ENCODE measurements around the gene RIPK1. TPM values are rescaled to one million over a fixed set of nuclear protein-coding genes. Genes with fewer than 3 reads are reported as not detected.

The RIPK1 gene
- total and polyA plus RNA-seq, 9 of the 15 experiments (the other 6 are each of a cell fraction or from before 2014, with no cell fraction given): 3.8 to 24.9 (median 17.7) TPM

DNA sequence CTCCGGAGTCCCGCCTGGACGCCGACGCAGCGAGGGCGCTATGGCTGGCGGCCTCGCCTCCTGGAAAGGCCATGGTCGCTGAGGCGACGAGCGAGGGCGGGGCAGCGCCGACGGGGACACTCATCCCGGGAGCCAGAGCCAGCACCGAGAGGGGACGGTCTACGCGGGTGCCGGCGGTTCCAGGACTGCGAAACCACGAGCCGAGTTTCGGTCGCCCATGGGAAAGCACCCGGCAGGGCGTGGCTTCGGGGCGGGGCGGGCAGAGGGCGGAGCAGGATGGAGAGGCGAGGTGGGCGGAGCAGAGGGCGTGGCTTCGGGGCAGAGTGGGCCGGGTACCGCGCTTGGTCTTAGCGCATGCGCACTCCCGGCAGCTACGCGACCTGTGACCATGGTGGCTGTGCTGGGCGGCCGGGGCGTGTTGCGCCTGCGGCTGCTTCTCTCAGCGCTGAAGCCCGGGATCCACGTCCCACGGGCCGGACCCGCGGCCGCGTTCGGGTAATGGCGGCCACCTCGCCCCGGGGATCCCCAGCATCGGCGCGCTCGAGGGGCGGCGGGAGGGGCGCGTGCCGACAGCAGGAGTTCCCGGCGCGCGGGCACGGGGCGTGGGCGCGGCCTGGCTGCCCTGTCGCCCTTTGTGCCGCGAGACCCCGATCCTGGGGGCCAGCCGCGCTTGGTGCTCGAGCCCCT lies 50.2 kb downstream of the RIPK1 start, which contains the start of gene BPHL (continued):
- TF ChIP-seq ESRRB (CRISPR knock-in tag; IDR thresholded peaks at IDR 0.05; ENCODE audit: borderline replicate concordance) (no peak), TBP (optimal IDR thresholded peaks at IDR 0.05; ENCODE audit: low read depth, low read length) (peak; percentile 96), ZNF354B (CRISPR knock-in tag; IDR thresholded peaks at IDR 0.05) (no peak), POLR2B (IDR thresholded peaks at IDR 0.05; ENCODE audit: low read depth, partially characterized antibody) (peak; percentile 84), ZNF830 (CRISPR knock-in tag; IDR thresholded peaks at IDR 0.05) (no peak), PATZ1 (CRISPR knock-in tag; IDR thresholded peaks at IDR 0.05; ENCODE audit: borderline replicate concordance) (no peak), ZNF282 (CRISPR knock-in tag; IDR thresholded peaks at IDR 0.05) (peak; percentile 97), ATF7 (IDR thresholded peaks at IDR 0.05) (peak; percentile 74; the same call in 1 of the 2 replicates), KDM1A (IDR thresholded peaks at IDR 0.05) (no peak), NFE2L1 (tag; IDR thresholded peaks at IDR 0.05; ENCODE audit: borderline replicate concordance, low read depth) (no peak), GABPB2 (CRISPR knock-in tag; conservative IDR thresholded peaks at IDR 0.05) (no peak), ZNF121 (CRISPR knock-in tag; conservative IDR thresholded peaks at IDR 0.05) (no peak), RBM22 (IDR thresholded peaks at IDR 0.05; ENCODE audit: low read depth, low read length, poor library complexity, severe bottlenecking) (no peak), TFAM (CRISPR knock-in tag; conservative IDR thresholded peaks at IDR 0.05) (no peak), SLC30A9 (CRISPR knock-in tag; IDR thresholded peaks at IDR 0.05) (no peak), ZNF584 (CRISPR knock-in tag; IDR thresholded peaks at IDR 0.05; ENCODE audit: low read depth) (no peak), ERF (CRISPR knock-in tag; IDR thresholded peaks at IDR 0.05) (peak; percentile 34; the same call in 1 of the 2 replicates), ZNF347 (CRISPR knock-in tag; IDR thresholded peaks at IDR 0.05; ENCODE audit: low read depth) (no peak), ZBTB8A (IDR thresholded peaks at IDR 0.05; ENCODE audit: partially characterized antibody) (no peak), TARDBP (IDR thresholded peaks at IDR 0.05) (peak; percentile 13; the same call in 1 of the 2 replicates), C11orf30 (IDR thresholded peaks at IDR 0.05; ENCODE audit: low read depth) (no peak), NELFE (IDR thresholded peaks at IDR 0.05; ENCODE audit: insufficient read depth, insufficient read length) (no peak), ZNF239 (CRISPR knock-in tag; IDR thresholded peaks at IDR 0.05) (no peak)
- TF ChIP-seq, protein P1, sequence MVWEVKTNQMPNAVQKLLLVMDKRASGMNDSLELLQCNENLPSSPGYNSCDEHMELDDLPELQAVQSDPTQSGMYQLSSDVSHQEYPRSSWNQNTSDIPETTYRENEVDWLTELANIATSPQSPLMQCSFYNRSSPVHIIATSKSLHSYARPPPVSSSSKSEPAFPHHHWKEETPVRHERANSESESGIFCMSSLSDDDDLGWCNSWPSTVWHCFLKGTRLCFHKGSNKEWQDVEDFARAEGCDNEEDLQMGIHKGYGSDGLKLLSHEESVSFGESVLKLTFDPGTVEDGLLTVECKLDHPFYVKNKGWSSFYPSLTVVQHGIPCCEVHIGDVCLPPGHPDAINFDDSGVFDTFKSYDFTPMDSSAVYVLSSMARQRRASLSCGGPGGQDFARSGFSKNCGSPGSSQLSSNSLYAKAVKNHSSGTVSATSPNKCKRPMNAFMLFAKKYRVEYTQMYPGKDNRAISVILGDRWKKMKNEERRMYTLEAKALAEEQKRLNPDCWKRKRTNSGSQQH (CRISPR knock-in tag; IDR thresholded peaks at IDR 0.05): no peak
- TF ChIP-seq, protein P2, sequence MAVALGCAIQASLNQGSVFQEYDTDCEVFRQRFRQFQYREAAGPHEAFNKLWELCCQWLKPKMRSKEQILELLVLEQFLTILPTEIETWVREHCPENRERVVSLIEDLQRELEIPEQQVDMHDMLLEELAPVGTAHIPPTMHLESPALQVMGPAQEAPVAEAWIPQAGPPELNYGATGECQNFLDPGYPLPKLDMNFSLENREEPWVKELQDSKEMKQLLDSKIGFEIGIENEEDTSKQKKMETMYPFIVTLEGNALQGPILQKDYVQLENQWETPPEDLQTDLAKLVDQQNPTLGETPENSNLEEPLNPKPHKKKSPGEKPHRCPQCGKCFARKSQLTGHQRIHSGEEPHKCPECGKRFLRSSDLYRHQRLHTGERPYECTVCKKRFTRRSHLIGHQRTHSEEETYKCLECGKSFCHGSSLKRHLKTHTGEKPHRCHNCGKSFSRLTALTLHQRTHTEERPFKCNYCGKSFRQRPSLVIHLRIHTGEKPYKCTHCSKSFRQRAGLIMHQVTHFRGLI (CRISPR knock-in tag; IDR thresholded peaks at IDR 0.05): no peak
- TF ChIP-seq, protein P3, sequence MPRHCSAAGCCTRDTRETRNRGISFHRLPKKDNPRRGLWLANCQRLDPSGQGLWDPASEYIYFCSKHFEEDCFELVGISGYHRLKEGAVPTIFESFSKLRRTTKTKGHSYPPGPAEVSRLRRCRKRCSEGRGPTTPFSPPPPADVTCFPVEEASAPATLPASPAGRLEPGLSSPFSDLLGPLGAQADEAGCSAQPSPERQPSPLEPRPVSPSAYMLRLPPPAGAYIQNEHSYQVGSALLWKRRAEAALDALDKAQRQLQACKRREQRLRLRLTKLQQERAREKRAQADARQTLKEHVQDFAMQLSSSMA (CRISPR knock-in tag; IDR thresholded peaks at IDR 0.05): no peak; the same call in 1 of the 2 replicates
